H9 (cell line): Measurements from ENCODE around the gene NRXN2. TPM values are rescaled to one million over a fixed set of nuclear protein-coding genes. Genes with fewer than 3 reads are reported as not detected.

ENCODE experiments used
- DNase-seq: peaks from one replicate; pipeline ENCODE4 v3.0.0-alpha.2; 2017
- H2AFZ ChIP-seq: one replicate; pipeline ENCODE4 v1.6.1; 2013; ENCODE audit warnings: mild to moderate bottlenecking, low read length, control low read depth, moderate library complexity
- H2AK5ac ChIP-seq: 2 replicates; pipeline ENCODE4 v1.6.1; 2013; ENCODE audit warnings: low read length, control low read depth, mixed read lengths; ENCODE audit not compliant: insufficient read length
- H2BK120ac ChIP-seq: one replicate; pipeline ENCODE4 v1.6.1; 2013; ENCODE audit warnings: low read depth, mild to moderate bottlenecking, low read length, control low read depth, inconsistent platforms; ENCODE audit not compliant: poor library complexity, severe bottlenecking
- H2BK12ac ChIP-seq: 2 replicates; pipeline ENCODE4 v1.6.1; 2013; ENCODE audit warnings: low read length, control low read depth, mixed read lengths, low read depth; ENCODE audit not compliant: insufficient read length
- H2BK15ac ChIP-seq: 2 replicates; pipeline ENCODE4 v1.6.1; 2013; ENCODE audit warnings: low read depth, low read length, control low read depth
- H2BK20ac ChIP-seq: one replicate; pipeline ENCODE4 v1.6.1; 2013; ENCODE audit warnings: low read depth, mild to moderate bottlenecking, low read length, control low read depth, inconsistent platforms; ENCODE audit not compliant: poor library complexity, severe bottlenecking
- H2BK5ac ChIP-seq: 2 replicates; pipeline ENCODE4 v1.6.1; 2013; ENCODE audit warnings: low read length, control low read depth, mixed read lengths; ENCODE audit not compliant: insufficient read length
- H3K14ac ChIP-seq: 2 replicates; pipeline ENCODE4 v1.6.1; 2013; ENCODE audit warnings: low read length, control low read depth; ENCODE audit not compliant: insufficient read depth
- H3K18ac ChIP-seq: 2 replicates; pipeline ENCODE4 v1.6.1; 2013; ENCODE audit warnings: low read depth, mild to moderate bottlenecking, mixed read lengths, low read length, control low read depth; ENCODE audit not compliant: insufficient read length
- H3K23ac ChIP-seq: 2 replicates; pipeline ENCODE4 v1.6.1; 2013; ENCODE audit warnings: low read length, control low read depth, mixed read lengths, low read depth; ENCODE audit not compliant: insufficient read length
- H3K23me2 ChIP-seq: 2 replicates; pipeline ENCODE4 v1.6.1; 2013; ENCODE audit warnings: low read depth, mild to moderate bottlenecking, mixed read lengths, low read length, control low read depth; ENCODE audit not compliant: insufficient read length, poor library complexity, severe bottlenecking
- H3K27ac ChIP-seq: 2 replicates; pipeline ENCODE4 v1.5.1; 2013; ENCODE audit warnings: low read length, control low read depth, mixed read lengths, low read depth; ENCODE audit not compliant: insufficient read length
- H3K27me3 ChIP-seq: 2 replicates; pipeline ENCODE4 v1.6.1; 2013; ENCODE audit warnings: low read length, control low read depth, inconsistent platforms; ENCODE audit not compliant: insufficient read depth
- H3K4ac ChIP-seq: 2 replicates; pipeline ENCODE4 v1.6.1; 2013; ENCODE audit warnings: low read depth, mild to moderate bottlenecking, control low read depth, inconsistent platforms, low read length, moderate library complexity
- H3K4me1 ChIP-seq: 2 replicates; pipeline ENCODE4 v1.6.1; 2013; ENCODE audit warnings: low read length, control low read depth, inconsistent platforms; ENCODE audit not compliant: insufficient read depth
- H3K4me2 ChIP-seq: 2 replicates; pipeline ENCODE4 v1.6.1; 2013; ENCODE audit warnings: low read length, control low read depth, mixed read lengths; ENCODE audit not compliant: insufficient read length, insufficient read depth
- H3K56ac ChIP-seq: 2 replicates; pipeline ENCODE4 v1.6.1; 2013; ENCODE audit warnings: low read depth, mild to moderate bottlenecking, mixed read lengths, low read length, control low read depth; ENCODE audit not compliant: insufficient read length
- H3K79me1 ChIP-seq: 2 replicates; pipeline ENCODE4 v1.6.1; 2013; ENCODE audit warnings: low read depth, mild to moderate bottlenecking, moderate library complexity, low read length, control low read depth, inconsistent platforms; ENCODE audit not compliant: insufficient read depth, poor library complexity, severe bottlenecking
- H3K79me2 ChIP-seq: 2 replicates; pipeline ENCODE4 v1.6.1; 2013; ENCODE audit warnings: low read length, control low read depth, inconsistent platforms; ENCODE audit not compliant: insufficient read depth
- H3K9ac ChIP-seq: 2 replicates; pipeline ENCODE4 v1.6.1; 2013; ENCODE audit warnings: low read length, control low read depth, mixed read lengths; ENCODE audit not compliant: insufficient read length; ENCODE audit errors: extremely low read depth
- H3K9me3 ChIP-seq: one replicate; pipeline ENCODE4 v1.6.1; 2013; ENCODE audit warnings: low read depth, low read length, inconsistent platforms; ENCODE audit not compliant: control insufficient read depth
- H3T11ph ChIP-seq: one replicate; pipeline ENCODE4 v1.6.1; 2013; ENCODE audit warnings: mild to moderate bottlenecking, low read length, control low read depth, inconsistent platforms
- H4K20me1 ChIP-seq: one replicate; pipeline ENCODE4 v1.6.1; 2013; ENCODE audit not compliant: control insufficient read depth, insufficient read length, insufficient read depth
- H4K5ac ChIP-seq: 2 replicates; pipeline ENCODE4 v1.6.1; 2013; ENCODE audit warnings: low read depth, mild to moderate bottlenecking, mixed read lengths, low read length, control low read depth; ENCODE audit not compliant: insufficient read length
- H4K8ac ChIP-seq: replicated peaks from 2 replicates; pipeline ENCODE4 v1.6.1; 2013; ENCODE audit warnings: low read length, control low read depth, mixed read lengths, low read depth; ENCODE audit not compliant: insufficient read length
- H4K91ac ChIP-seq: 2 replicates; pipeline ENCODE4 v1.6.1; 2013; ENCODE audit warnings: low read depth, mild to moderate bottlenecking, moderate library complexity, mixed read lengths, low read length, control low read depth; ENCODE audit not compliant: insufficient read length
- H3K27ac Mint-ChIP-seq, 3 experiments: 2 replicates in 2 of 3; 3 replicates in 1 of 3; pipeline ENCODE4 v1.8.0; 2020 to 2021; ENCODE audit warnings: mixed read lengths in 3 of 3, mild to moderate bottlenecking in 1 of 3, moderate library complexity in 1 of 3
- H3K27me3 Mint-ChIP-seq: 2 replicates; pipeline ENCODE4 v1.8.0; 2021; ENCODE audit warnings: low read depth, mild to moderate bottlenecking, moderate library complexity, mixed read lengths
- H3K36me3 Mint-ChIP-seq, 3 experiments: 2 replicates in 2 of 3; 3 replicates in 1 of 3; pipeline ENCODE4 v1.8.0; 2020 to 2021; ENCODE audit warnings: low read depth in 3 of 3, mixed read lengths in 3 of 3; ENCODE audit not compliant: insufficient read depth in 1 of 3
- H3K4me1 Mint-ChIP-seq, 2 experiments: 2 replicates each; pipeline ENCODE4 v1.8.0; 2020; ENCODE audit warnings: mixed read lengths in 2 of 2
- H3K4me3 Mint-ChIP-seq, 2 experiments: 2 replicates in 1 of 2; 3 replicates in 1 of 2; pipeline ENCODE4 v1.8.0; 2020 to 2021; ENCODE audit warnings: mild to moderate bottlenecking in 2 of 2, mixed read lengths in 2 of 2, moderate library complexity in 1 of 2
- H3K9me3 Mint-ChIP-seq, 2 experiments: 2 replicates in 1 of 2; 3 replicates in 1 of 2; pipeline ENCODE4 v1.8.0; 2020; ENCODE audit warnings: mild to moderate bottlenecking in 2 of 2, mixed read lengths in 2 of 2, moderate library complexity in 1 of 2
- CTCF ChIP-seq: fragments of 200-600 bp; sonication (generic); conservative IDR thresholded peaks from 3 replicates; pipeline ENCODE4 v1.8.0; 2021; ENCODE audit warnings: antibody characterized with exemption, mild to moderate bottlenecking
- WGBS: extraction: QIAGEN DNeasy Blood & Tissue Kit; methylation state at CpG from one replicate; pipeline ENCODE4 v1.1.7; 2013; ENCODE audit warnings: missing lambda C conversion rate, low lambda C conversion rate, mixed read lengths; ENCODE audit not compliant: insufficient read length; ENCODE audit errors: extremely low coverage; 5-methylcytosine and 5-hydroxymethylcytosine counted together
- total RNA-seq: library from RNA; stranded (reverse); gene quantifications from 2 replicates; pipeline ENCODE4 v1.2.1, GENCODE V29; 2021

NRXN2 gene
- total RNA-seq, 1 experiment from 2014 or later, result 3.9 TPM

- Histone ChIP-seq H4K5ac (no peak overlapping the region), H3K9me3 (no peaks in the 10 kb centered on the region), H3K27me3 (no peaks in the 10 kb centered on the region), H3K56ac (no peak overlapping the region), H3K9ac (no peak overlapping the region), H2AK5ac (no peak overlapping the region), H3K18ac (no peak overlapping the region), H3K23me2 (no peaks in the 10 kb centered on the region), H4K8ac (no peak overlapping the region), H3K4ac (no peak overlapping the region), H3K79me1 (no peaks in the 10 kb centered on the region), H2BK12ac (no peak overlapping the region), H3K4me1 (no peaks in the 10 kb centered on the region; the same call in 1 of the 2 replicates), H3K27ac (no peak overlapping the region), H3K23ac (no peak overlapping the region), H2BK20ac (no peak overlapping the region), H3K79me2 (no peaks in the 10 kb centered on the region), H3K4me2 (no peak overlapping the region), H4K91ac (no peak overlapping the region), H3K14ac (no peak overlapping the region), H2BK120ac (no peak overlapping the region), H2BK15ac (no peak overlapping the region), H3T11ph (no peak overlapping the region), H4K20me1 (no peaks in the 10 kb centered on the region), H2AFZ (no peak overlapping the region), H2BK5ac (no peak overlapping the region)
- H3K4me3 Mint-ChIP-seq, result no peak overlapping the region; a peak in 1 of 5 replicates
- H3K27ac Mint-ChIP-seq, result no peak overlapping the region
- no peak for TF ChIP-seq CTCF
- H3K9me3 Mint-ChIP-seq, result no peaks in the 10 kb centered on the region
- no CpG with 5 or more reads among the region's 21 CpGs for WGBS
- DNase-seq, result no peak
- H3K36me3 Mint-ChIP-seq, result peaks cover 0 to 12% (median 2%) of the 10 kb centered on the region in 3 experiments; a peak in 3 of 7 replicates
- H3K27me3 Mint-ChIP-seq, result no peaks in the 10 kb centered on the region; the same call in none of the 2 replicates
- H3K4me1 Mint-ChIP-seq, result peaks cover 20 to 43% of the 10 kb centered on the region in 2 experiments
These were observed 32.1 kb upstream of the NRXN2 start for GRCh38 chr11:64754919-64755662.
